ENCODE results near the gene LRRC17.

LRRC17 gene

DNA sequence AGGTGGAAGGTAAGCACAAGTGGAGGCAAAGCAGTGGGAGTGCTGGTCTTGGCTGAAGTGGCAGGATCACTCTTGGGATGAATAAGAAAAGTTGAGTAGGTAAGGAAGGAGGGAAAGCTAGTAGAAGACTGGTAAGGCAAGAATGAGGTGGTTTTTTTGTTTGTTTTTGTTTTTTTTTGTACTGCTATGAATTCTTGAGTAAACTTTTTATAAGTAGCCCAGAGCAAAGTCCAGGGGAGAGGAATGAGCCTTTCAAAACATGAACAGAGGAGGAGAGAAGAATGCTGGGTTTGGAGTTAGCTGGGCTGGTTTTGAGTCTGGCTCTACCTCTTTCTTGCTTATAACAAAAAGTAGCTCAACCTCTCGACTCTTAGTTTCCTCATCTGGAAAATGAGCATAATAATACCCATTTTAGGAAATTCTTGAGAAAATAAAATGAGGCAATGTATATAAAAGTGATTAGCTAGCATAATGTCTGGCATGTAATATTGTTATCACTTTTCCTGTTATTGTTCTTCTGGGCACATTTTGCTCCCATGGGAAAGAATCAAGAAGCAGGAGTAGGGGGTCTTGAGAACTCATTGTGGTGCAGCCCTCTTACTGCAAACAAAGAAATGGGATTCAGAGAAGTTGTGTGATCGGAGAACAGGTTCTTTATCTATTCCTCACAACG lies 24.1 kb upstream of the LRRC17 start:
- H3K9me3 ChIP-seq (ENCODE audit: insufficient read depth, low read depth, low read length) = no peaks in the 10 kb centered on the region
- H3K27me3 ChIP-seq (ENCODE audit: insufficient read depth, low read length) = no peaks in the 10 kb centered on the region
- H3K4me1 ChIP-seq (ENCODE audit: insufficient read depth, low read length) = no peaks in the 10 kb centered on the region
- 94% methylated on average over 3 of the region's 3 CpGs for WGBS
- no peak overlapping the region for H3K27ac ChIP-seq (ENCODE audit: low read depth, low read length)
- H3K4me3 ChIP-seq (ENCODE audit: low read length) = no peak overlapping the region
- H3K9ac ChIP-seq (ENCODE audit: low read depth, low read length) = no peak overlapping the region
- no peaks in the 10 kb centered on the region for H3K36me3 ChIP-seq (ENCODE audit: insufficient read depth, low read length)

DNA sequence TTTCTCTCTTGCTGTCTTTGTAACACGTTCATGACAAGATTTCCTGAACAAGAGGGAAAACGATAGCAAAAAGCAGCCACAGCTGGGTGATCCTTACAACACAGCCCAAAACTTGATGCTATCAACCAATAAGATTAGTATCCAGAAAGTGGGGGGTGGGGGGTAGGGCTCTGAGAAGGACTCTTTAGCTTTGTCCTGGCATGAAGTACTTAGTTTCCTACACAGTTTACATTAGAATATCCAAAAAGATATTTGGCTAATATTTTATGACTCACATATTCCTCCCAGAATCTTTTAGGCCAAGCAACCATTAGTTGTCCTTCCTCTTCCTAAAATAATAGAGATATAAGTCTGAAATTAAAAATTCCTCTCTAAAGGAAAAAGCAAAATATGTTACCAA lies 22.9 kb upstream of the LRRC17 start:
- no peak overlapping the region for H3K9ac ChIP-seq (ENCODE audit: low read depth, low read length)
- no peaks in the 10 kb centered on the region for H3K36me3 ChIP-seq (ENCODE audit: insufficient read depth, low read length)
- H3K9me3 ChIP-seq (ENCODE audit: insufficient read depth, low read depth, low read length) = no peaks in the 10 kb centered on the region
- no peaks in the 10 kb centered on the region for H3K4me1 ChIP-seq (ENCODE audit: insufficient read depth, low read length)
- H3K4me3 ChIP-seq (ENCODE audit: low read length) = no peak overlapping the region
- no peaks in the 10 kb centered on the region for H3K27me3 ChIP-seq (ENCODE audit: insufficient read depth, low read length)
- 96% methylated on average over 2 of the region's 2 CpGs for WGBS
- no peak overlapping the region for H3K27ac ChIP-seq (ENCODE audit: low read depth, low read length)

DNA sequence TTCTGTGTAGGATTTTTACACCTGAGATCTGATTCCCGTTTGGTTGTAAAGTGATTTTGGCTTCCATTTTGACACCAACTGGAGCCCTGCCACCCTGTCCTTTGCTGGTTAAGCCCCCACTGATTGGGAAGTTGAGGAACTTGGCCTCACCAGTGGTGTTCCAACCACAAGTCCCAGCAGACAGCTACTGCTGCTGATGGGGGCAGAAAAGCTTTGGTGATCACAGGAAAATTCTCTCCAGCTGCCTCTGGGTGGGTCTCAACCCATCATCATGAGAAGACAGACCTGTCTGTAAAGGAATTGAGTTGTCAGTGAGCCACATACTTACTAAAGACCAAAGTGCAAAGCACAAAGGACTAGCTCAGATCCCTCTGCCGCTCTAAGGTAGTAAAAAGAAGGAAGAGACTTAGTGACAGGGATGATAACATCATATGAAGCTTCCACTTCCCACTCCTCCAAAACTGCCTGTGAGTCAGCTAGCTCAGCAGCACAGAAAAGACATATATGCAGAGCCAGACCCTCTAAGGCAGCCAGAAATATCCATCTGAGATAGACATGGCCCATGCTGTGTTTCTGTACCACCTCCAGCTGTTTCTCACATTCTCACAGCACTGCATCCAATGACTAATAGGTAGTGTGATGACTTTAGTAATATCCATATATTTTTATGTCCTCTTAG lies 22.4 kb upstream of the LRRC17 start:
- 92% methylated on average over 1 of the region's 2 CpGs for WGBS
- Histone ChIP-seq H3K4me1 (ENCODE audit: insufficient read depth, low read length) (no peaks in the 10 kb centered on the region), H3K27ac (ENCODE audit: low read depth, low read length) (no peak overlapping the region), H3K27me3 (ENCODE audit: insufficient read depth, low read length) (no peaks in the 10 kb centered on the region), H3K36me3 (ENCODE audit: insufficient read depth, low read length) (no peaks in the 10 kb centered on the region), H3K9me3 (ENCODE audit: insufficient read depth, low read depth, low read length) (no peaks in the 10 kb centered on the region), H3K4me3 (ENCODE audit: low read length) (no peak overlapping the region), H3K9ac (ENCODE audit: low read depth, low read length) (no peak overlapping the region)

DNA sequence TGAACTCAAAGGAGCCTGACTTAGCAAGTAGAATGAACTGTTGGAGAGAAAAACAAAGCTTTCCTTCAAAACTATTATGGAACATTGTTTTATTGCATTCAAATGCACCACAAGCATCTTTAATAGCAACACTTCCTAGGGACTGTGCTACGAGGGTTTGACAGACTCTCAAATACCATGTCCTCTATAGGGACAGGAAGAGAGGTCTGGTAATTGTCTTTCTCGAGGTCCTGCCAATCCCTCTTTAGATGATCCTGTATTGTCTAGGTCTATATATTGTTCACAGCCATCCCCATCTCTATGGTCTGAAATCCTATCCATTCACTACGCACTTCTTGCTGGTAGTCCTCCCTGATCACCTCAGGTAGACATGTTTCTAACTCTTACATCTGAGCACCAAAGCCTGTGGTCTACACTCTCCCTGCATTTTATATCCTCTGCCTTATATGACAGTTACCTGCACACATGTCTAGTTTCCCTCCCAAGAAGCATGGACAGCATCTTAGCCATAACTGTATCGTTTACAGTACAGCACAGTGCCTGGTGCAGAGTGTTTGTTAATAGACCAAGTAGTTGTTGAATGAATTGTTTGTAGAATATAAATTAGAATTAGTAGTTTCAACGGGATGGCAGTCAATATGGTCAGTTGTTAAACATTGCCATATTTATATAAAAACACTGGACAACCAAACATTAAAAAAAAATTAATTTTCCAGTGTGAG lies 21.7 kb upstream of the LRRC17 start:
- H3K27ac ChIP-seq (ENCODE audit: low read depth, low read length) = no peak overlapping the region
- H3K4me1 ChIP-seq (ENCODE audit: insufficient read depth, low read length) = no peaks in the 10 kb centered on the region
- H3K9ac ChIP-seq (ENCODE audit: low read depth, low read length) = no peak overlapping the region
- no peaks in the 10 kb centered on the region for H3K36me3 ChIP-seq (ENCODE audit: insufficient read depth, low read length)
- H3K4me3 ChIP-seq (ENCODE audit: low read length) = no peak overlapping the region
- H3K9me3 ChIP-seq (ENCODE audit: insufficient read depth, low read depth, low read length) = no peaks in the 10 kb centered on the region
- no peaks in the 10 kb centered on the region for H3K27me3 ChIP-seq (ENCODE audit: insufficient read depth, low read length)
- WGBS = 87% methylated on average over 4 of the region's 5 CpGs

DNA sequence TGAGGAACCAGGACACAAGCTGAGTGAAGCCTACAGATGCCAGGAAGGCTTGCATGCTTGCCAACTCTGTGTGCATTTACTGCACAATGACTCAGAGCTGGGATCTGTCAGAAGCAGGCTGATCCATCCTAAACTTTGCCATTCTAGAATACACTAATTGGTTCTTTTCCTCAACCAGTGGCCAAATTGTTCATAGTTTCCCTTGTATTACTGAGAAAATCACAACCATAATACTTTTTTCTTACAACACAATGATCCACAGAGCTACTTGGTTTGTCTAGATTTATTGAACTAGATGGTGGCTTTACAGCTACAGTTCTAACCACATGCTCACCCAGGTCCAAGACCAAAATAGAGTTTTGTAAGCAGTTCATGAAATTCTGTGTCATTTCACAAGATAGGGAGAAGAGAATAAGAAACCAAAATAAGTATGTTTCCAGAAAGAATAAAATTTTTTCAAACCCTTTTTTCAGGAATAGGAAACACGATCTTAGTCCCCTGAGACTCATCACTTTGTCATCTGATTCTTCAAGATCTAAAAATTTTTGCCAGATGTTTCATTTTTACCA lies 21.0 kb upstream of the LRRC17 start:
- 96% methylated on average over 1 of the region's 1 CpG for WGBS
- Histone ChIP-seq H3K4me3 (ENCODE audit: low read length) (no peak overlapping the region), H3K9me3 (ENCODE audit: insufficient read depth, low read depth, low read length) (no peaks in the 10 kb centered on the region), H3K36me3 (ENCODE audit: insufficient read depth, low read length) (no peaks in the 10 kb centered on the region), H3K27me3 (ENCODE audit: insufficient read depth, low read length) (no peaks in the 10 kb centered on the region), H3K9ac (ENCODE audit: low read depth, low read length) (no peak overlapping the region), H3K4me1 (ENCODE audit: insufficient read depth, low read length) (no peaks in the 10 kb centered on the region), H3K27ac (ENCODE audit: low read depth, low read length) (no peak overlapping the region)

DNA sequence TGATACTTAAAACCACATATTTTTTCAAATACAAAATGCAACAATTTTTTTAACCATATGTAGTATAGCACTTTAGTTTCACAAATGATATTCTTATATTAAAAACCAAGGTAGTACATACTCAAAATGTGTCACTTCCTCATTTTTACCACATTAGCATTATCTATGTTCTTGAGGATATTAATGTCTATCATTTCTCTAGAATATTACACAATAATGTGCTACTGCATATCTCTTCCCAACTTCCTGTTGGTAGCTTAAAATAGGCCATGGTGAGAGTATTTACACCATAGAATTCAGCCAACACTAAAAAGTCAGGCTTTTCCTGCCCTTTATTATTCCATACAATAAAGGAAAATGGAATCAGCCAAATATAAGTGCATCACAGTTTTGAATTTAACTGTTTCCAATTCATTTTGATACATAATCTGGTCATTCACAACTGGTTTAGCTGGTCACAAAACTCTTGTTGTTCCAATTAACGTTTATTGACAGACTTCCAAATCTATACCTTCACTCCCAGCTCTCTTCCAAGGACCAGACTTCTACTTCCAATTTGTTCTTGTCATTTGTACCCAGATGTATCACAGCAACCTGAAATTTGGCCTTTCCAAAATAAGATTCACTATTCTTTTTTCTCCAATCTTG lies 20.0 kb upstream of the LRRC17 start:
- Histone ChIP-seq H3K36me3 (ENCODE audit: insufficient read depth, low read length) (no peaks in the 10 kb centered on the region), H3K27ac (ENCODE audit: low read depth, low read length) (no peak overlapping the region), H3K9ac (ENCODE audit: low read depth, low read length) (no peak overlapping the region)

DNA sequence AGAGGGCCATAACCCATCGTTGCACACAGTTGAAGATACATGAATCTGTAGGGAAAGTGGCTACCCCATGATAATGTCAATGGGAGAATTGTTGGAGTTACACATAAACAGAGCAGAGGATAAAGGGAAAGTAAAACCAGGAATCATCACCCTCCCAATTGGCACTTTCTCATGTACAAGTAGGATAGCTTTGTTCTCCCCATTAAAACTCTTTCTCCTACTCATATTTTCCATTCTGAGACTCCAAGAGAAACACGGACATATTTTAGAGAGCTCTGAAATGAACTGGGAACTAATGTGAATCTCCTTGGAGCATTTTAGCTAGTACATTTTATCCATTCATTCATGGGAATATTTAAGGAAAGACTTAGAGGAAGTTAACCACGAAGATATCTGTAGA lies 17.2 kb upstream of the LRRC17 start:
- no peaks in the 10 kb centered on the region for H3K36me3 ChIP-seq (ENCODE audit: insufficient read depth, low read length)
- WGBS = 90% methylated on average over 3 of the region's 3 CpGs
- H3K4me1 ChIP-seq (ENCODE audit: insufficient read depth, low read length) = no peaks in the 10 kb centered on the region
- no peaks in the 10 kb centered on the region for H3K27me3 ChIP-seq (ENCODE audit: insufficient read depth, low read length)
- H3K9ac ChIP-seq (ENCODE audit: low read depth, low read length) = no peak overlapping the region
- no peak overlapping the region for H3K27ac ChIP-seq (ENCODE audit: low read depth, low read length)
- no peaks in the 10 kb centered on the region for H3K9me3 ChIP-seq (ENCODE audit: insufficient read depth, low read depth, low read length)
- H3K4me3 ChIP-seq (ENCODE audit: low read length) = no peak overlapping the region

More for the DNA sequence above, 20.0 kb upstream of the LRRC17 start:
- 91% methylated on average over 1 of the region's 1 CpG for WGBS
- no peaks in the 10 kb centered on the region for H3K27me3 ChIP-seq (ENCODE audit: insufficient read depth, low read length)
- no peaks in the 10 kb centered on the region for H3K4me1 ChIP-seq (ENCODE audit: insufficient read depth, low read length)
- no peak overlapping the region for H3K4me3 ChIP-seq (ENCODE audit: low read length)
- H3K9me3 ChIP-seq (ENCODE audit: insufficient read depth, low read depth, low read length) = no peaks in the 10 kb centered on the region

DNA sequence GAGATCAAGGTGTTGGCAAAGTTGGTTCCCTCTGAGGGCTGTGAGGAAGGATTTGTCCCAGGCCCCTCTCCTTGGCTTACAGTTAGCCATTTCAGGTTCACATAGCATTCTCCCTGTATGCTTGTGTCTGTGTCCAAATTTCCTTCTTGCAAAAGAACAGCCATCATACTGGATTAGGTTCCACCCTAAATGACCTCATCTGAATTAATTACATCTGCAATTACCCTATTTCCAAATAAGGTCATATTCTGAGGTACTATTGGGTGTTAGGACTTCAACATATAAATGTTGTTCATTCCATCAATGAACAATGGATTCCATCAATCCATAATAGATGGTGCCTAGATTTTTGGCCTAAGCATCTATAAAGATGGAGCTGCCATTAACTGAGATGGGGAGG lies 16.2 kb upstream of the LRRC17 start:
- Histone ChIP-seq H3K9me3 (ENCODE audit: insufficient read depth, low read depth, low read length) (no peaks in the 10 kb centered on the region), H3K27ac (ENCODE audit: low read depth, low read length) (no peak overlapping the region), H3K36me3 (ENCODE audit: insufficient read depth, low read length) (no peaks in the 10 kb centered on the region), H3K9ac (ENCODE audit: low read depth, low read length) (no peak overlapping the region), H3K4me1 (ENCODE audit: insufficient read depth, low read length) (no peaks in the 10 kb centered on the region), H3K27me3 (ENCODE audit: insufficient read depth, low read length) (no peaks in the 10 kb centered on the region), H3K4me3 (ENCODE audit: low read length) (no peak overlapping the region)

DNA sequence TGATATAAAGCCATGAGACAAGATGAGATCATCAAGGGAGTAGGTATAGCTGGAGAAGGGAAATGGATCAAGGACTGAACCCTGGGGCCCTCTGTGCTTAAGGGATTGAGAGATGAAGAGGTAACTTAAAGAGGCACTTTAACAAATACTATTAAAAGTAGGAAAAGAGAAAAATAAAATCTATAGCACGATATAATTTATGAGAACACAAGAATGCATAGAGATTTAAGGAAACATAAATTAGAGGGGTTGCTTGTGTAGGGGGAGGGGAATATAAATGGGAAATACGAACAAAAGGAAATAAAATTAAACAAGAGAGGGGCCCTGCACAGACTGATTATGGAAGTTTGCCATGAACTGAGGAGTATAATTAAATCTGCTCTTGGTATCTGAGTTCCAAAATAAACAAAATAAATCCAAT lies 15.6 kb upstream of the LRRC17 start:
- no peaks in the 10 kb centered on the region for H3K27me3 ChIP-seq (ENCODE audit: insufficient read depth, low read length)
- H3K9me3 ChIP-seq (ENCODE audit: insufficient read depth, low read depth, low read length) = no peaks in the 10 kb centered on the region
- 97% methylated on average over 2 of the region's 2 CpGs for WGBS

DNA sequence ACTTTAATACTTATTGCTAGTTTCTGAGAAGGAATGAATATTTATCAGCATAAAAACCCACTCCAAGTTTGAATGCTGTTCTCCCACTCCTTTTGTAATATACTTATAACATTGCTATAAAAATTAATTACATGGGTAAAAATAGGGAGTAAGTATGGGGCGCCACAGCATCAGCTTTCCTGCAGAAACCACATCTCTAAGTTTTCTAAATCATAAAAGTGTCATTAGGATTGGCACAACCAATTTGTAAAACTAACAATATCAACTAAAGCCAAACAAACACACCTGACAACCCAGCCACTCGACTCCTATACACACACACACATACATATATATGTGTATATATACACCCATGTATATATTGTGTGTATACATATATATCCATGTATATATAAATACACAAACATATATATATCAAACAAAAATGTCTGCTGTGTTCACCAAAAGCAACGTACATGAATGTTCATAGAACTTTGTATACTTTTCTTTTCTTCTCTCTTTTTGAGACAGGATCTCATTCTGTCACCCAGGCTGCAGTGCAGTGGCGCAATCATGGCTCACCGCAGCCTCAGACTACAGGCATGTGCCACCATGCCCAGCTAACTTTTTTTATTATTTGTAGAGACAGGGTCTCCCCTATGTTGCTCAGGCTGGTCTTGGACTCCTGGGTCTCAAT lies 14.8 kb upstream of the LRRC17 start:
- 98% methylated on average over 4 of the region's 5 CpGs for WGBS
- no peaks in the 10 kb centered on the region for H3K4me1 ChIP-seq (ENCODE audit: insufficient read depth, low read length)
- no peak overlapping the region for H3K9ac ChIP-seq (ENCODE audit: low read depth, low read length)
- no peak overlapping the region for H3K27ac ChIP-seq (ENCODE audit: low read depth, low read length)
- no peak overlapping the region for H3K4me3 ChIP-seq (ENCODE audit: low read length)
- H3K36me3 ChIP-seq (ENCODE audit: insufficient read depth, low read length) = no peaks in the 10 kb centered on the region
- no peaks in the 10 kb centered on the region for H3K27me3 ChIP-seq (ENCODE audit: insufficient read depth, low read length)
- H3K9me3 ChIP-seq (ENCODE audit: insufficient read depth, low read depth, low read length) = no peaks in the 10 kb centered on the region

More for the DNA sequence above, 15.6 kb upstream of the LRRC17 start:
- H3K4me1 ChIP-seq (ENCODE audit: insufficient read depth, low read length) = no peaks in the 10 kb centered on the region
- no peak overlapping the region for H3K27ac ChIP-seq (ENCODE audit: low read depth, low read length)
- no peak overlapping the region for H3K4me3 ChIP-seq (ENCODE audit: low read length)
- H3K36me3 ChIP-seq (ENCODE audit: insufficient read depth, low read length) = no peaks in the 10 kb centered on the region
- no peak overlapping the region for H3K9ac ChIP-seq (ENCODE audit: low read depth, low read length)

Measured in HUES64 (cell line).